BLaER1 treated with 17β-estradiol and CSF1 and Interleukin-3, amounts not matched to agents 10 nM and 100 nM (cell line): ENCODE data around the gene CAB39.
A peak's percentile ranks its signal among the peaks of the same experiment; 100 is the strongest.

Experiments
- H3K27ac ChIP-seq, 11 experiments: shearing (Covaris generic); formaldehyde crosslinking; 2 replicates each; pipeline ENCODE4 v1.8.1; 2022
- H3K27me3 ChIP-seq, 11 experiments: shearing (Covaris generic); formaldehyde crosslinking; 2 replicates each; pipeline ENCODE4 v1.8.1; 2022
- H3K36me3 ChIP-seq, 11 experiments: shearing (Covaris generic); formaldehyde crosslinking; 2 replicates each; pipeline ENCODE4 v1.8.1; 2022
- H3K4me1 ChIP-seq, 10 experiments: shearing (Covaris generic); formaldehyde crosslinking; 2 replicates each; pipeline ENCODE4 v1.8.1; 2022
- H3K4me2 ChIP-seq, 11 experiments: shearing (Covaris generic); formaldehyde crosslinking; 2 replicates each; pipeline ENCODE4 v1.8.1; 2022
- H3K4me3 ChIP-seq, 10 experiments: shearing (Covaris generic); formaldehyde crosslinking; 2 replicates each; pipeline ENCODE4 v1.8.1; 2022
- H3K9ac ChIP-seq, 11 experiments: shearing (Covaris generic); formaldehyde crosslinking; 2 replicates each; pipeline ENCODE4 v1.8.1; 2022
- H3K9me3 ChIP-seq, 11 experiments: shearing (Covaris generic); formaldehyde crosslinking; replicated peaks in 1 of 11; 2 replicates each; pipeline ENCODE4 v1.8.1; 2022
- H4K20me1 ChIP-seq, 11 experiments: shearing (Covaris generic); formaldehyde crosslinking; 2 replicates each; pipeline ENCODE4 v1.8.1; 2022
- Cebpa-rat ChIP-seq, 11 experiments: shearing (Covaris generic); IDR thresholded peaks; 2 replicates each; pipeline ENCODE4 v1.8.1; 2022

The CAB39 gene

GRCh38 chr2:230864605-230865306 lies 152.1 kb downstream of the CAB39 start, which contains the start of gene ITM2C:
ITM2C (plus strand) TSS chr2:230864942; CDS start chr2:230865026, 84 bp downstream.
- Histone ChIP-seq H3K9me3 (no peaks in the 10 kb centered on the region), H3K9ac (peak within 1 kb of the TSS; percentile 82 to 90 (median 88)), H3K4me1 (peaks cover 39 to 77% (median 67%) of the 10 kb centered on the region in 10 experiments), H3K4me2 (peak within 1 kb of the TSS; percentile 83 to 99 (median 97)), H3K4me3 (peak within 1 kb of the TSS; percentile 74 to 97 (median 90)), H3K27me3 (no peaks in the 10 kb centered on the region), H3K36me3 (no peaks in the 10 kb centered on the region; a peak in 2 of 22 replicates), H4K20me1 (peaks cover 14 to 39% (median 37%) of the 10 kb centered on the region in 11 experiments; a peak in 20 of 22 replicates), H3K27ac (peak within 1 kb of the TSS; percentile 59 to 87 (median 85); a peak in 21 of 22 replicates)
- TF ChIP-seq Cebpa-rat (IDR thresholded peaks at IDR 0.05), result no peak

- H3K4me1 ChIP-seq, result peaks cover 44 to 83% (median 73%) of the 10 kb centered on the region in 10 experiments
- H3K27ac ChIP-seq, result peak overlapping the region; percentile 59 to 87 (median 85); a peak in 21 of 22 replicates
- H3K4me3 ChIP-seq, result peak overlapping the region; percentile 74 to 97 (median 90)
- no peaks in the 10 kb centered on the region for H3K9me3 ChIP-seq
- no peaks in the 10 kb centered on the region; a peak in 2 of 22 replicates for H3K36me3 ChIP-seq
- peak overlapping the region; percentile 83 to 99 (median 97) for H3K4me2 ChIP-seq
- peaks cover 14 to 45% (median 42%) of the 10 kb centered on the region in 11 experiments; a peak in 20 of 22 replicates for H4K20me1 ChIP-seq
- H3K9ac ChIP-seq, result peak overlapping the region; percentile 82 to 90 (median 88)
- H3K27me3 ChIP-seq, result no peaks in the 10 kb centered on the region
- TF ChIP-seq Cebpa-rat (IDR thresholded peaks at IDR 0.05), result no peak
Measured at GRCh38 chr2:230865307-230865765, 152.7 kb downstream of the CAB39 start.

- peak overlapping the region; percentile 22 to 90 (median 88); a peak in 21 of 22 replicates for H3K9ac ChIP-seq
Measured at GRCh38 chr2:230865766-230866755, 153.4 kb downstream of the CAB39 start.

GRCh38 chr2:230866756-230867523 lies 154.3 kb downstream of the CAB39 start:
- H3K27me3 ChIP-seq, result no peaks in the 10 kb centered on the region
- H3K27ac ChIP-seq, result peak overlapping the region in 8 of 11 experiments; percentile 74 to 87 (median 86); a peak in 14 of 22 replicates
- H3K36me3 ChIP-seq, result no peaks in the 10 kb centered on the region; a peak in 2 of 22 replicates
- peak in 2 of 11 experiments; percentile 23 to 73; a peak in 3 of 22 replicates for TF ChIP-seq Cebpa-rat (IDR thresholded peaks at IDR 0.05)
- H3K4me2 ChIP-seq, result peak overlapping the region; percentile 83 to 99 (median 97)
- no peaks in the 10 kb centered on the region for H3K9me3 ChIP-seq
- peaks cover 23 to 61% (median 57%) of the 10 kb centered on the region in 11 experiments; a peak in 20 of 22 replicates for H4K20me1 ChIP-seq
- peak overlapping the region in 10 of 11 experiments; percentile 9 to 90 (median 87); a peak in 16 of 22 replicates for H3K9ac ChIP-seq
- H3K4me3 ChIP-seq, result peak overlapping the region in 8 of 10 experiments; percentile 74 to 97 (median 90); a peak in 15 of 20 replicates
- peaks cover 60 to 90% (median 79%) of the 10 kb centered on the region in 10 experiments for H3K4me1 ChIP-seq

More at GRCh38 chr2:230865766-230866755, 153.4 kb downstream of the CAB39 start:
- Histone ChIP-seq H3K27me3 (no peaks in the 10 kb centered on the region), H3K4me1 (peaks cover 52 to 90% (median 79%) of the 10 kb centered on the region in 10 experiments), H3K36me3 (no peaks in the 10 kb centered on the region; a peak in 2 of 22 replicates), H4K20me1 (peaks cover 15 to 52% (median 49%) of the 10 kb centered on the region in 11 experiments; a peak in 20 of 22 replicates), H3K27ac (peak overlapping the region in 9 of 11 experiments; percentile 20 to 87 (median 86); a peak in 18 of 22 replicates), H3K4me2 (peak overlapping the region; percentile 83 to 99 (median 97)), H3K9me3 (no peaks in the 10 kb centered on the region), H3K4me3 (peak overlapping the region; percentile 74 to 97 (median 90))
- TF ChIP-seq Cebpa-rat (IDR thresholded peaks at IDR 0.05), result no peak

- Histone ChIP-seq H4K20me1 (peaks cover 28 to 75% (median 71%) of the 10 kb centered on the region in 11 experiments; a peak in 20 of 22 replicates), H3K9me3 (no peaks in the 10 kb centered on the region), H3K36me3 (peaks cover 0 to 3% (median 0%) of the 10 kb centered on the region in 11 experiments; a peak in 5 of 22 replicates), H3K27ac (peak overlapping the region in 8 of 11 experiments; percentile 19 to 87 (median 79); a peak in 12 of 22 replicates), H3K4me1 (peaks cover 75 to 95% (median 87%) of the 10 kb centered on the region in 10 experiments), H3K27me3 (no peaks in the 10 kb centered on the region), H3K4me2 (peak overlapping the region; percentile 83 to 99 (median 97)), H3K4me3 (no peak overlapping the region), H3K9ac (peak overlapping the region in 8 of 11 experiments; percentile 18 to 90 (median 76); a peak in 10 of 22 replicates)
- TF ChIP-seq Cebpa-rat (IDR thresholded peaks at IDR 0.05), result no peak
Measured at GRCh38 chr2:230868161-230868946, 155.7 kb downstream of the CAB39 start.

- H3K4me1 ChIP-seq, result peaks cover 83 to 95% (median 88%) of the 10 kb centered on the region in 10 experiments
- H3K27me3 ChIP-seq, result no peaks in the 10 kb centered on the region
- H3K9ac ChIP-seq, result peak overlapping the region in 10 of 11 experiments; percentile 28 to 88 (median 60); a peak in 14 of 22 replicates
Measured at GRCh38 chr2:230868947-230869913, 156.6 kb downstream of the CAB39 start.

More at GRCh38 chr2:230868947-230869913, 156.6 kb downstream of the CAB39 start:
- peak overlapping the region; percentile 83 to 99 (median 97) for H3K4me2 ChIP-seq
- peaks cover 37 to 84% (median 79%) of the 10 kb centered on the region in 11 experiments; a peak in 20 of 22 replicates for H4K20me1 ChIP-seq
- no peak for TF ChIP-seq Cebpa-rat (IDR thresholded peaks at IDR 0.05)
- H3K4me3 ChIP-seq, result peak overlapping the region in 1 of 10 experiments; percentile 47; a peak in 1 of 20 replicates
- H3K9me3 ChIP-seq, result no peaks in the 10 kb centered on the region
- H3K27ac ChIP-seq, result peak overlapping the region in 9 of 11 experiments; percentile 19 to 87 (median 74); a peak in 14 of 22 replicates
- H3K36me3 ChIP-seq, result peaks cover 0 to 9% (median 0%) of the 10 kb centered on the region in 11 experiments; a peak in 7 of 22 replicates
